ENCODE results near the gene PRMT5.
"Not testable (repeated sequence)": the region's sequence is repeated elsewhere in the genome, so short reads cannot be mapped to it uniquely, and the experiment has no call there.

The PRMT5 gene

GRCh38 chr14:22918804-22919600 is 10.2 kb downstream of the PRMT5 start, which contains the start of gene RBM23:
RBM23 (minus strand) TSS chr14:22919149.
- no peak for TF ChIP-seq FOXA1 (IDR thresholded peaks at IDR 0.05)
- peak; percentile 96 for TF ChIP-seq TARDBP (IDR thresholded peaks at IDR 0.05)
- no peak for TF ChIP-seq ZNF384 (IDR thresholded peaks at IDR 0.05)
- TF ChIP-seq, protein P1, sequence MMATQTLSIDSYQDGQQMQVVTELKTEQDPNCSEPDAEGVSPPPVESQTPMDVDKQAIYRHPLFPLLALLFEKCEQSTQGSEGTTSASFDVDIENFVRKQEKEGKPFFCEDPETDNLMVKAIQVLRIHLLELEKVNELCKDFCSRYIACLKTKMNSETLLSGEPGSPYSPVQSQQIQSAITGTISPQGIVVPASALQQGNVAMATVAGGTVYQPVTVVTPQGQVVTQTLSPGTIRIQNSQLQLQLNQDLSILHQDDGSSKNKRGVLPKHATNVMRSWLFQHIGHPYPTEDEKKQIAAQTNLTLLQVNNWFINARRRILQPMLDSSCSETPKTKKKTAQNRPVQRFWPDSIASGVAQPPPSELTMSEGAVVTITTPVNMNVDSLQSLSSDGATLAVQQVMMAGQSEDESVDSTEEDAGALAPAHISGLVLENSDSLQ (IDR thresholded peaks at IDR 0.05) = peak; percentile 92
- TF ChIP-seq LEF1 (IDR thresholded peaks at IDR 0.05; ENCODE audit: borderline replicate concordance) = no peak
- no peak for TF ChIP-seq BHLHE40 (IDR thresholded peaks at IDR 0.05; ENCODE audit: borderline replicate concordance)
- no peak for TF ChIP-seq SP1 (IDR thresholded peaks at IDR 0.05)
- no peak for TF ChIP-seq L3MBTL2 (conservative IDR thresholded peaks at IDR 0.05)
- no peak for TF ChIP-seq SUZ12 (IDR thresholded peaks at IDR 0.05)
- TF ChIP-seq FOXK2 (IDR thresholded peaks at IDR 0.05) = no peak
- no peak for TF ChIP-seq ARNT (IDR thresholded peaks at IDR 0.05)
- TF ChIP-seq HDGF (IDR thresholded peaks at IDR 0.05; ENCODE audit: borderline replicate concordance) = 0 out of 2 replicates have a peak, but pooled peaks have one; percentile 72
- no peak for TF ChIP-seq NFRKB (IDR thresholded peaks at IDR 0.05)
- TF ChIP-seq CTBP1 (IDR thresholded peaks at IDR 0.05; ENCODE audit: borderline replicate concordance) = no peak
- ChIA-PET CTCF (interaction anchor here (1.0 to 3.7 kb wide), 4 partner anchors 11 to 68 kb away, joined by 3 to 21 read pairs (median 4); partner anchors contain the start of gene PRMT5), POLR2A (interaction anchor here (0.5 to 4.1 kb wide), 15 partner anchors 10 to 454 kb away, joined by 3 to 50 read pairs (median 4); partner anchors contain the start of genes HAUS4 and PRMT5)
- peak; percentile 93 for DNase-seq (ENCODE audit: extremely low spot score)

DNA sequence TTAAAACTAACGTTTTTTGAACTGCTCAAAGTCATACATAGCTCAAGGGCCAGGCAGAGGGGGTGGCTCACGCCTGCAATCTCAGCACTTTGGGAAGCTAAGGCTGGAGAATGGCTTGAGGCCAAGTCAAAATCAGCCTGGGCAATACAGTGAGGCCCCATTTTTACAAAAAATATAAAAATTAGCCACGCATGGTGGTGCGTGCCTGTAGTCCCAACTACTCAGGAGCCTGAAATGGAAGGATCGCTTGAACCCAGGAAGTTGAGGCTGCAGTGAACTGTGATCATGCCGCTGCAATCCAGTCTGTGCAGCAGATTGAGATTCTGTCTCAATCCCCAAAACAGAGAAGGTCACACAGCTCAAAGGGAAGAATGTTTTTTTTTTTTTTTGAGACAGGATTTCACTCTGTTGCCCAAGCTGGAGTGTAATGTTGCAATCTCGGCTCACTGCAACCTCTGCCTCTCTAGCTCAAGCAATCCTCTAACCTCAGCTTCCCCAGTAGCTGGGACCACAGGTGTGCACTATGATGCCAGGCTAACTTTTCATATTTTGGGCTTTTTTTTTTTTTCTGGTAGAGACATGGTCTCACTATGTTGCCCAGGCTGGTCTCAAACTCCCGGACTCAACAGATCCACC is 13.2 kb downstream of the PRMT5 start:
- no peak for TF ChIP-seq BHLHE40 (IDR thresholded peaks at IDR 0.05; ENCODE audit: borderline replicate concordance)
- POLR2A ChIA-PET = interaction anchor here (0.8 to 1.5 kb wide), 3 partner anchors 14 to 20 kb away, joined by 3 to 5 read pairs (median 3); no protein-coding TSS in a partner anchor
- DNase-seq (ENCODE audit: extremely low spot score) = no peak
- CTCF ChIA-PET = interaction anchor here (0.6 to 1.4 kb wide), 2 partner anchors 14 to 15 kb away, joined by 3 to 4 read pairs; no protein-coding TSS in a partner anchor

DNA sequence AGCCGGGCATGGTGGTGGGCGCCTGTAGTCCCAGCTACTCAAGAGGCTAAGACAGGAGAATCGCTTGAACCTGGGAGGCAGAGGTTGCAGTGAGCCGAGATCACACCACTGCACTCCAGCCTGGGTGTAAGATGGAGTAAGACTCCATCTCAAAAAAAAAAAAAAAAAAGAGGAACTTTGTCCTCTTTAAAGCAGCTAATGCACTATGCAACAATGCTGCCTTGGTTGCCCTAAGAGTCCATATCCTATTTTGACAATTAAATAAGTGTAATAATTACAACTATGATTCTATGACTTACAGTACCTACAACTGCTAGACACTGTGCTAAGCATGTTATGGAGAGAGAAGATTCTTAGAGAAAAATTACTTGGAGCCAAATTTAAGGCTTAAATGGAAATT is 14.3 kb downstream of the PRMT5 start:
- CTCF ChIA-PET; DNase-seq (ENCODE audit: extremely low spot score); POLR2A ChIA-PET: not testable (repeated sequence)

GRCh38 chr14:22910916-22911315 is 18.3 kb downstream of the PRMT5 start:
- TF ChIP-seq BHLHE40 (IDR thresholded peaks at IDR 0.05; ENCODE audit: borderline replicate concordance) (no peak), ZNF384 (IDR thresholded peaks at IDR 0.05) (no peak), CTBP1 (IDR thresholded peaks at IDR 0.05; ENCODE audit: borderline replicate concordance) (no peak), ELF4 (IDR thresholded peaks at IDR 0.05) (no peak), NFRKB (IDR thresholded peaks at IDR 0.05) (no peak), FOXA1 (IDR thresholded peaks at IDR 0.05) (no peak), HDGF (IDR thresholded peaks at IDR 0.05; ENCODE audit: borderline replicate concordance) (no peak), SP1 (IDR thresholded peaks at IDR 0.05) (no peak)
- TF ChIP-seq, protein P1 (IDR thresholded peaks at IDR 0.05) = no peak
- POLR2A ChIA-PET = interaction anchor here (0.6 to 1.3 kb wide), 2 partner anchors 10 to 145 kb away, joined by 3 to 5 read pairs; partner anchors contain the start of gene OXA1L
- no peak for DNase-seq (ENCODE audit: extremely low spot score)
- CTCF ChIA-PET = interaction anchor here (0.6 kb wide), 1 partner anchor 339 kb away, joined by 3 read pairs; no protein-coding TSS in a partner anchor

DNA sequence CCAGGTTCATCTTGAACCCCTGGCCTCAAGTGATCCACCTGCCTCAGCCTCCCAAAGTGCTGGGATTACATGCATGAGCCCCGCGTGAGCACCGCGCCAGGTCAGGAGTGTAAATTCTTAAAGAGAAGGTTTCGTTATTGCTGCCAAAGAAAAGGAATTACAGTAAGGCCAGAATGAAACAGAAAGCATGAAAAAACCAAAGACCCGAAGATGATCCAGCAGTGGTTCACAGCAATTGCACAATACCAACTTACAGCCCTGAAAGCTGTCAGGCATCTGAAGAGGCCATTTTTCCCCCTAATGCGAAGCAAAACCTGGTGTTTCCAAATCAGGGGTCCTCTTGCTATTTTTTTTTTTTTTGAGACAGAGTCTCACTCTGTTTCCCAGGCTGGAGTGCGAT is 20.6 kb downstream of the PRMT5 start:
- DNase-seq (ENCODE audit: extremely low spot score) = no peak
- TF ChIP-seq L3MBTL2 (conservative IDR thresholded peaks at IDR 0.05) = no peak
- no peak for TF ChIP-seq SUZ12 (IDR thresholded peaks at IDR 0.05)
- CTCF ChIA-PET = no interaction called here
- POLR2A ChIA-PET = no interaction called here

DNA sequence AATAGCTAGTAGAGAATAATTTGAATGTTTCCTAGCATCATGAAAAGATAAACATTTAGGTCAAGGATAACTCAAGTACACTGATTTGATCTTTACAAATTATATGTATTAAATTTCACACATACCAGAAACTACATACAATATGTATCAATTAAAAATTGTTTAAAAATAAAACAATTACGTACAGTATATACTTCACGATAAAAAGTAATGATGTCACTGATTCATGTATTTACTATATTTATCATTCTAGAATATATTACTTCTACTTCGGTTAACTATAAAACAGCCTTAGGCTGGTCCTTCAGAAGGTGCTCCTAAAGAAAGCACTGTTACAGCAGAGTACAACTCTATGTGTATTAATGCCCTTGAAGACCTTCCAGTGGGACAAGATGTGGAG is 21.7 kb downstream of the PRMT5 start:
- POLR2A ChIA-PET = no interaction called here
- TF ChIP-seq ZNF384 (IDR thresholded peaks at IDR 0.05) (no peak), FOXM1 (IDR thresholded peaks at IDR 0.05; ENCODE audit: borderline replicate concordance) (no peak), FOXK2 (IDR thresholded peaks at IDR 0.05) (no peak), NFRKB (IDR thresholded peaks at IDR 0.05) (no peak), SP1 (IDR thresholded peaks at IDR 0.05) (no peak), CTBP1 (IDR thresholded peaks at IDR 0.05; ENCODE audit: borderline replicate concordance) (no peak)
- no peak for DNase-seq (ENCODE audit: extremely low spot score)
- CTCF ChIA-PET = no interaction called here

GRCh38 chr14:22906073-22906472 is 23.1 kb downstream of the PRMT5 start:
- ChIA-PET CTCF (no interaction called here), POLR2A (no interaction called here)
- no peak for DNase-seq (ENCODE audit: extremely low spot score)
- no peak for TF ChIP-seq SP1 (IDR thresholded peaks at IDR 0.05)
- TF ChIP-seq FOXK2 (IDR thresholded peaks at IDR 0.05) = no peak
- no peak for TF ChIP-seq NFRKB (IDR thresholded peaks at IDR 0.05)
- TF ChIP-seq ZNF384 (IDR thresholded peaks at IDR 0.05) = no peak
- TF ChIP-seq BHLHE40 (IDR thresholded peaks at IDR 0.05; ENCODE audit: borderline replicate concordance) = no peak
- TF ChIP-seq SUZ12 (IDR thresholded peaks at IDR 0.05) = no peak
- no peak for TF ChIP-seq TARDBP (IDR thresholded peaks at IDR 0.05)
- TF ChIP-seq FOXA1 (IDR thresholded peaks at IDR 0.05) = no peak
- TF ChIP-seq L3MBTL2 (conservative IDR thresholded peaks at IDR 0.05) = no peak
- no peak for TF ChIP-seq FOXM1 (IDR thresholded peaks at IDR 0.05; ENCODE audit: borderline replicate concordance)
- no peak for TF ChIP-seq ELF4 (IDR thresholded peaks at IDR 0.05)
- TF ChIP-seq CTBP1 (IDR thresholded peaks at IDR 0.05; ENCODE audit: borderline replicate concordance) = no peak
- TF ChIP-seq, protein P1 (IDR thresholded peaks at IDR 0.05) = no peak
- TF ChIP-seq HDGF (IDR thresholded peaks at IDR 0.05; ENCODE audit: borderline replicate concordance) = no peak
- no peak for TF ChIP-seq LEF1 (IDR thresholded peaks at IDR 0.05; ENCODE audit: borderline replicate concordance)
- no peak for TF ChIP-seq ARNT (IDR thresholded peaks at IDR 0.05)

All from HEK293T (cell line).